NCI-H2171 (cell line): Measurements from ENCODE around the gene C2CD4B.

ENCODE experiments used
- DNase-seq: peaks from one replicate; lab custom pipeline; 2025; lab: John Stamatoyannopoulos, UW

C2CD4B gene

GRCh38 chr15:62118520-62119226, 46.4 kb downstream of the C2CD4B start:
- DNase-seq: no peak

- no peak for DNase-seq
Observed at GRCh38 chr15:62115847-62116246, 49.2 kb downstream of the C2CD4B start.
